H1 (cell line): ENCODE results near the gene BABAM2. TPM values are rescaled to one million over a fixed set of nuclear protein-coding genes. Genes with fewer than 3 reads are reported as not detected.

Experiments
- CTCF ChIA-PET: fragments of 300-600 bp; sonication (Branson Sonifier 250); formaldehyde crosslinking; loops from one replicate; lab custom pipeline; 2021; ENCODE audit not compliant: partially characterized antibody; lab: Charles Lee
- POLR2A ChIA-PET: fragments of 300-600 bp; sonication (Branson Sonifier 250); formaldehyde crosslinking; loops from one replicate; lab custom pipeline; 2021; ENCODE audit warnings: inconsistent platforms; ENCODE audit not compliant: partially characterized antibody; lab: Charles Lee
- DNase-seq, 2 experiments: peaks; one replicate each; pipeline versions ENCODE4 v3.0.0 to v3.0.0-alpha.2; 2010 to 2022; ENCODE audit warnings: low spot score in 2 of 2, low read depth in 1 of 2, mixed read lengths in 1 of 2
- FAIRE-seq: peaks from 2 replicates; lab custom pipeline; 2011; peaks lifted over from hg19 to GRCh38; lab: Jason Lieb, UNC
- H2AFZ ChIP-seq: 2 replicates; pipeline ENCODE4 v1.8.1; 2012; ENCODE audit warnings: low read length, inconsistent platforms
- H2AK5ac ChIP-seq: 2 replicates; pipeline ENCODE4 v1.6.1; 2013; ENCODE audit warnings: low read depth, low read length
- H2BK120ac ChIP-seq: replicated peaks from 2 replicates; pipeline ENCODE3; 2013; ENCODE audit warnings: low read depth, low read length, inconsistent platforms
- H2BK12ac ChIP-seq: 2 replicates; pipeline ENCODE4 v1.6.1; 2013; ENCODE audit warnings: low read depth, low read length
- H2BK15ac ChIP-seq: 2 replicates; pipeline ENCODE4 v1.6.1; 2013; ENCODE audit warnings: low read length
- H2BK20ac ChIP-seq: 2 replicates; pipeline ENCODE4 v1.6.1; 2013; ENCODE audit warnings: low read length
- H2BK5ac ChIP-seq: 2 replicates; pipeline ENCODE4 v1.6.1; 2013; ENCODE audit warnings: low read depth, low read length
- H3K14ac ChIP-seq: 2 replicates; pipeline ENCODE4 v1.6.1; 2013; ENCODE audit warnings: inconsistent platforms; ENCODE audit not compliant: insufficient read length
- H3K18ac ChIP-seq: 2 replicates; pipeline ENCODE4 v1.6.1; 2013; ENCODE audit warnings: low read length; ENCODE audit errors: extremely low read depth
- H3K23ac ChIP-seq: 2 replicates; pipeline ENCODE4 v1.6.1; 2013; ENCODE audit warnings: inconsistent platforms; ENCODE audit not compliant: insufficient read length
- H3K23me2 ChIP-seq: 2 replicates; pipeline ENCODE4 v1.6.1; 2013; ENCODE audit warnings: low read depth, low read length
- H3K27ac ChIP-seq: 2 replicates; pipeline ENCODE4 v1.6.1; 2011; ENCODE audit warnings: low read depth, low read length, inconsistent platforms
- H3K27me3 ChIP-seq, 4 experiments: replicated peaks in 1 of 4; 1 replicate in 1 of 4; 2 replicates in 3 of 4; pipeline versions ENCODE4 v1.6.1 to v1.8.1; 2011 to 2013; ENCODE audit warnings: low read length in 3 of 4, mild to moderate bottlenecking in 3 of 4, inconsistent platforms in 2 of 4, mixed read lengths in 2 of 4, moderate library complexity in 1 of 4; ENCODE audit not compliant: control insufficient read depth in 3 of 4, insufficient read depth in 3 of 4; ENCODE audit errors: extremely low read depth in 1 of 4
- H3K36me3 ChIP-seq, 4 experiments: 2 replicates each; pipeline versions ENCODE4 v1.6.1 to v1.8.1; 2011 to 2013; ENCODE audit warnings: mild to moderate bottlenecking in 4 of 4, low read length in 3 of 4, moderate library complexity in 2 of 4, control low read depth in 1 of 4, inconsistent platforms in 1 of 4; ENCODE audit not compliant: insufficient read depth in 4 of 4, control insufficient read depth in 2 of 4
- H3K4ac ChIP-seq: replicated peaks from 2 replicates; pipeline ENCODE3; 2013; ENCODE audit warnings: low read length, low read depth, mixed read lengths, inconsistent platforms; ENCODE audit not compliant: insufficient read length
- H3K4me1 ChIP-seq, 4 experiments: replicated peaks in 1 of 4; 1 replicate in 1 of 4; 2 replicates in 3 of 4; pipeline versions ENCODE4 v1.6.1 to v1.8.1; 2011 to 2013; ENCODE audit warnings: low read length in 3 of 4, inconsistent platforms in 2 of 4, mixed read lengths in 1 of 4; ENCODE audit not compliant: insufficient read depth in 4 of 4, control insufficient read depth in 3 of 4
- H3K4me2 ChIP-seq, 2 experiments: 2 replicates each; pipeline versions ENCODE4 v1.6.1 to v1.8.1; 2011 to 2013; ENCODE audit warnings: low read depth in 2 of 2, low read length in 2 of 2, control low read depth in 1 of 2, inconsistent platforms in 1 of 2, mild to moderate bottlenecking in 1 of 2; ENCODE audit not compliant: insufficient read depth in 1 of 2
- H3K4me3 ChIP-seq, 4 experiments: fragments of 200-600, 300-600 bp in 1 of 4; sonication (generic), shearing (Covaris generic), sonication (Bioruptor Twin) in 1 of 4; 2 replicates each; pipeline versions ENCODE4 v1.5.1 to v1.8.1; 2011 to 2016; ENCODE audit warnings: low read length in 4 of 4, low read depth in 3 of 4, control low read depth in 2 of 4, inconsistent platforms in 2 of 4, mild to moderate bottlenecking in 2 of 4, mixed read lengths in 1 of 4, moderate library complexity in 1 of 4; ENCODE audit not compliant: insufficient read depth in 2 of 4; ENCODE audit errors: extremely low read depth in 1 of 4
- H3K56ac ChIP-seq: replicated peaks from 2 replicates; pipeline ENCODE3; 2013; ENCODE audit warnings: low read depth, mild to moderate bottlenecking, mixed read lengths, low read length, inconsistent platforms; ENCODE audit not compliant: insufficient read length
- H3K79me1 ChIP-seq: 2 replicates; pipeline ENCODE4 v1.6.1; 2013; ENCODE audit warnings: low read depth, low read length, control low read depth
- H3K79me2 ChIP-seq, 2 experiments: 2 replicates each; pipeline versions ENCODE4 v1.6.1 to v1.8.1; 2012 to 2013; ENCODE audit warnings: low read length in 2 of 2, mild to moderate bottlenecking in 2 of 2, inconsistent platforms in 1 of 2; ENCODE audit not compliant: insufficient read depth in 2 of 2, control insufficient read depth in 1 of 2
- H3K9ac ChIP-seq, 4 experiments: replicated peaks in 1 of 4; 1 replicate in 1 of 4; 2 replicates in 3 of 4; pipeline versions ENCODE4 v1.6.1 to v1.8.1; 2011 to 2013; ENCODE audit warnings: low read depth in 3 of 4, low read length in 3 of 4, control low read depth in 2 of 4, mild to moderate bottlenecking in 2 of 4, moderate library complexity in 2 of 4, inconsistent platforms in 1 of 4; ENCODE audit errors: extremely low read depth in 1 of 4
- H3K9me3 ChIP-seq, 2 experiments: 2 replicates each; pipeline versions ENCODE4 v1.6.1 to v1.8.1; 2012 to 2013; ENCODE audit warnings: mild to moderate bottlenecking in 2 of 2, moderate library complexity in 2 of 2, control low read depth in 1 of 2, inconsistent platforms in 1 of 2, low read depth in 1 of 2, low read length in 1 of 2, mixed read lengths in 1 of 2; ENCODE audit not compliant: insufficient read depth in 2 of 2
- H4K20me1 ChIP-seq, 2 experiments: replicated peaks in 1 of 2; 2 replicates each; pipeline versions ENCODE3 to v1.8.1; 2011 to 2013; ENCODE audit warnings: inconsistent platforms in 2 of 2, low read length in 2 of 2, mild to moderate bottlenecking in 1 of 2; ENCODE audit not compliant: insufficient read depth in 2 of 2, control insufficient read depth in 1 of 2
- H4K5ac ChIP-seq: 2 replicates; pipeline ENCODE4 v1.6.1; 2013; ENCODE audit warnings: low read length, low read depth, mixed read lengths, inconsistent platforms; ENCODE audit not compliant: insufficient read length
- H4K8ac ChIP-seq: 2 replicates; pipeline ENCODE4 v1.8.0; 2013; ENCODE audit warnings: mild to moderate bottlenecking, moderate library complexity, low read length, inconsistent platforms; ENCODE audit not compliant: insufficient read depth; ENCODE audit errors: extremely low read depth
- H4K91ac ChIP-seq: replicated peaks from 2 replicates; pipeline ENCODE3; 2013; ENCODE audit warnings: low read length, mixed read lengths, inconsistent platforms; ENCODE audit not compliant: insufficient read length
- WGBS, 2 experiments: shearing (Covaris generic) in 1 of 2; methylation state at CpG; one replicate each; pipeline versions ENCODE4 v1.1.6 to v1.1.7; 2013 to 2015; ENCODE audit warnings: low lambda C conversion rate in 2 of 2, mixed read lengths in 2 of 2, inconsistent platforms in 1 of 2, low coverage in 1 of 2, missing lambda C conversion rate in 1 of 2; ENCODE audit not compliant: insufficient replicate concordance in 2 of 2, insufficient coverage in 1 of 2, insufficient read length in 1 of 2; ENCODE audit errors: extremely low coverage in 1 of 2, missing lambda C conversion rate in 1 of 2; 5-methylcytosine and 5-hydroxymethylcytosine counted together
- polyA plus RNA-seq, 7 experiments: library from polyadenylated mRNA; depleted of rRNA in 3 of 7; stranded (reverse) in 5 of 7; unstranded in 2 of 7; fragments of >200 nt in 5 of 7; fragments of 200-250 nt in 2 of 7; gene quantifications; 1 replicate in 5 of 7; 2 replicates in 1 of 7; 4 replicates in 1 of 7; pipeline versions ENCODE4 v1.2.1 to v1.2.3, GENCODE V29; 2011 to 2013; ENCODE audit warnings: missing spikeins in 2 of 7, mixed read lengths in 2 of 7
- total RNA-seq: library from RNA; stranded (reverse); fragmentation: NEBNext Ultra II Directional; extraction: Animal tissue kit (Norgen Biotek cat#: 25700); gene quantifications from 2 replicates; pipeline ENCODE4 v1.2.1, GENCODE V29; 2021

The BABAM2 gene
- total and polyA plus RNA-seq, 2 of the 8 experiments (the other 6 are each of a cell fraction or from before 2014, with no cell fraction given), result 15.8 to 20.9 TPM

- Histone ChIP-seq H3K27me3 (no peaks in the 10 kb centered on the region), H3K23me2 (no peaks in the 10 kb centered on the region), H3K23ac (no peak overlapping the region), H2AK5ac (no peak overlapping the region), H3K79me2 (no peaks in the 10 kb centered on the region), H4K5ac (no peak overlapping the region), H2AFZ (no peak overlapping the region), H3K4ac (no peak overlapping the region), H3K79me1 (no peaks in the 10 kb centered on the region), H3K56ac (no peak overlapping the region), H3K27ac (no peak overlapping the region), H4K91ac (no peak overlapping the region), H3K36me3 (no peaks in the 10 kb centered on the region), H3K9ac (no peak overlapping the region), H3K18ac (no peak overlapping the region), H3K4me3 (no peak overlapping the region), H3K4me2 (no peak overlapping the region), H2BK5ac (no peak overlapping the region), H2BK15ac (no peak overlapping the region), H3K14ac (no peak overlapping the region), H2BK20ac (no peak overlapping the region), H2BK12ac (no peak overlapping the region), H4K20me1 (no peaks in the 10 kb centered on the region), H2BK120ac (no peak overlapping the region), H4K8ac (no peak overlapping the region), H3K4me1 (no peaks in the 10 kb centered on the region), H3K9me3 (no peaks in the 10 kb centered on the region)
- no peak for DNase-seq
- no peak for FAIRE-seq
- 87% methylated on average over 2 of the region's 2 CpGs; no CpG with 5 or more reads in 1 of the 2 experiments for WGBS, 2 experiments
- POLR2A ChIA-PET, result no interaction called here
- CTCF ChIA-PET, result interaction anchor here (0.5 to 0.7 kb wide), 2 partner anchors 8 to 152 kb away, joined by 3 to 4 read pairs; no protein-coding TSS in a partner anchor
These were observed 19.4 kb downstream of the BABAM2 start for GRCh38 chr2:27909901-27910300.
